ENCODE results near the gene DAAM2.

DAAM2 gene

DNA sequence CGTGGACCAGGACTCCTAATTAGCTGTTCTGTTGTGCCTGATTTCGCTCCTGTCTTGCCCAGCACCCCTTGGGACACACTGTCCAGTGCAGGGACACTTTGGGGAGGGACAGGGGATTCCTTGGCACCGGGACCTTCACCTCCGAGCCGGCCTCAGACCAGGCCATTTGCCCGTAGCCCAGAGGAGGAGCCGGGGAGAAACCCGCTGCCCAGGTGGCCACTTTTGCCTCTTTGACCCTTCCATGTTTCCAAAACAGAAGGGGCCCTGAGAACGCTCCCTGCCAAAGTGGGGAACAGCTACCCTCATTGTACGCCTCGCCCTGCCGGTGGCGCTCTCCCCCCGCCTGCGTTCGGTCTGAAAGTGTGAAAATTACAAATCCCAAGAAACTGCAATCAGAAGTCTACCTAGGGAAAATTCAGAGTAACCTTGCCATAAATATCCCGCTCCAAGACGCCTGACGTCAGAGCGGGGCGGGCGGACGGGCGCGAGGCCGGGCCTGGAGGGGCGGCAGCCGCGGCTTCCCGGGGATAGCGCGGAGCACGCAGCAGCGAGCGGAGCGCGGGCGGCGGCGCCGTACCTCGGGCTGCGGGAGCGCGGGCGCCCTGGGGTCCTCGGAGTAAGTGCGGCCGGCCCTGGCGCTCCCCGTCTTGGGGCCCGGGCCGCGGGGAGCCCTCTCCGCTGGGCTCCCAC, at the start of gene DAAM2:
DAAM2 (plus strand) TSS at position 527 of the 690 bp plus-strand sequence. CDS start 63,927 bp downstream, outside the sequence.
- DNase-seq (ENCODE audit: low read depth), result no peak

DNA sequence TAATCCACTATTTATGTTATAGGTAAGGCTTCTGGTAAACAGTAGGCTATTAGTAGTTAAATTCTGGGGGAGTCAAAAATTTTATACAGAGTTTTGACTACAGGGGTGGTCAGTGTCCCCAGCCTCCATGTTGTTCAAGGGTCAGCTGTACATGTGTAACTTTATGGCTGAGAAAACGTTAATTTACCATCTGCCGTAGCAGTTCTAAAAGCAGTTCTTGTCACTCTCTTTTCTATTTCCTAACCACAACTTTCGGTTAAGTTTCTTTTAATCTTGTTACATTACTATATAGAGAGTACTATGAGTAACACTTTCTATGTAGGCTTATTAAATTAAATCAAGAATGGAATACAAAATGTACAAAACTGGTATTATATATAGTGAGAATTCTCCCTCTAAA, 45.4 kb upstream of the DAAM2 start:
- DNase-seq (ENCODE audit: low read depth), result no peak

DNA sequence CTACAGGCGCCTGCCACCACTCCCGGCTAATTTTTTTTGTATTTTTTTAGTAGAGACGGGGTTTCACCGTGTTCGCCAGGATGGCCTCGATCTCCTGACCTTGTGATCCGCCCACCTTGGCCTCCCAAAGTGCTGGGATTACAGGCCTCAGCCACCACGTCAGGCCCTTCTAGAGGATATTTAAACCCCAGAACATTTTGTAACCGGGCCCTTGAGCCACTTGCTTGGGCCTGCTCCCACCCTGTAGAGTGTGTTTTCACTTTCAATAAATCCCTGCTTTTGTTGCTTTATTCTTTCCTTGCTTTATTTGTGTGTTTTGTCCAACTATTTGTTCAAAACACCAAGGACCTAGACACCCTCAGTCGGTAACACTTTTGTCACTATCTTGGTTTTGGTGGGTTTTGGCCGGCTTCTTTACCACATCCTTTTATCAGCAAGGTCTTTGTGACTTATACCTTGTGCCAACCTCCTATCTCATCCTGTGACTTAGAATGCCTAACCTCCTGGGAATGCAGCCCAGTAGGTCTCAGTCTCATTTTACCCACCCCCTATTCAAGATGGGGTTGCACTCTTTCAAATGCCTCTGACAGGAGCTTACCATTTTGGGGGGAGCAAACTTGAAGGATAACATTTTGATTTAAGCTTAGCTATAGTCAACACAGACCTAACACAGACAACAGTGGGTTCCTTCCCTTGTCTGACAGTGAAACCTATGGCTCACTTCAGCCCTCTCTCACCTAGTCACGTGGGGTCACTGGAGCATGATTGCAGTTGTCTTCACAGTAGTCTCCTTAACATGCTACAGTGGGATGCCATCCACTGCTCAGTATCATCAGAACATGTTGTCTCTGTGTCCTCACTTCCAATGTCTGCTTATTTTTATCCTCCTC, 39.1 kb upstream of the DAAM2 start:
- DNase-seq (ENCODE audit: low read depth), result no peak

DNA sequence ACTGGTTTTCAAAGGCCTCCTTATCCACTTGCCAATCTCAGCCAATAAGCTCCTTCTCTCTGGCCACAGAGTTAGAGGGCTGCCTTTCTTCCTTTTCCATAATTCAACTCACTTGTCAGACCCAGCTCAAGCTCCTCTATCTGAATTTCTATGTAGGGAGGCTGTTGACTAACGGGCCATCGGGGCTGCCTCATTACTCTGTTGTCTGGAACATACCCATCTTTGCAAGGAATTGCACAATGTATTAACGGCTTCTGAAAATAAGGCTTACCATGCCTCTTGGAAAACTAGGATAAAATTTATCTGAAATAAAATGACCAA, 38.5 kb upstream of the DAAM2 start:
- no peak for DNase-seq (ENCODE audit: low read depth)

DNA sequence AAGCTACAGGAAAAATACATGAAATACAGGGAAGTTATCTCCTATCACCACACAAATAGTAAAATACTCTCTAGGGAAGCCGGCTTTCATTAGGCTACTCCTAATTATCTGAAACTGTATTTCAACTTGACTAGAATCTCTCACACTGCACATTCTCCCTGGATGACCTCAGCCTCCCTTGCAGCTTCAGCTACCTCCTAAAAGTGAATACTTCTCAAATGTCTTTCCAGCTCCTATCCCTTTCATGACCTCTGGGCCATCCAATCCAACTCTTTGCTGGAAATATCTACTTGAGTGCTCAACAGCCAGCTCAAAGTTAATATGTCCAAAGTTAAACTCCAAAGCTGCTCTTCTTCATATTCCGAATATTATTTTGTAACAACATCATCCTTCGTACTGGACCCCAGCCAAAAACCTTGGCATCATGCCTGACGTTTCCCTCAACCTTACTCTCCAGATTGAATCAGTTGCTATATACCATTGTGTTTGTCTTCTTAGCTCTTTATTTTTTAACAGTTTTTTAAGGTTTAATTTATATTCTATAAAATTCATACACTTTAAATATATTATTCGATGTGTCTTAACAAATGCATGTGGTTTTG, 37.6 kb upstream of the DAAM2 start:
- DNase-seq (ENCODE audit: low read depth), result no peak

DNA sequence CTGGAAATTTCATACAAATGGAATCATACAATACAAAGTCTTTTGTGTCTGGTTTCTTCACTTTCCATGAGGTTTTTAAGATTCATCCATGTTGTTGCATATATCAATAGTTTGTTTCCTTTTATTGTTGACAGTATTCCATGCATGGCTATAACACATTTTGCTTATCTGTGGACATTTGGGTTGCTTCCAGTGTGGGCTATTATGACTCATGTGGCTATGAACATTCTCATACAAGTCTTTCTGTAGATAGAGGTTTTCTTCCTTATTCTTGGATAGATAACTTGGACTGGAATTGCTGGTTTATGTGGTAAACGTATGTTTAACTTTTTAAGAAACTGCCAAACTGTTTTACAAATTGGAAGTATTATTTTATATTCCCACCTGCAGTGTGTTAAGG, 36.9 kb upstream of the DAAM2 start:
- DNase-seq (ENCODE audit: low read depth), result no peak

DNA sequence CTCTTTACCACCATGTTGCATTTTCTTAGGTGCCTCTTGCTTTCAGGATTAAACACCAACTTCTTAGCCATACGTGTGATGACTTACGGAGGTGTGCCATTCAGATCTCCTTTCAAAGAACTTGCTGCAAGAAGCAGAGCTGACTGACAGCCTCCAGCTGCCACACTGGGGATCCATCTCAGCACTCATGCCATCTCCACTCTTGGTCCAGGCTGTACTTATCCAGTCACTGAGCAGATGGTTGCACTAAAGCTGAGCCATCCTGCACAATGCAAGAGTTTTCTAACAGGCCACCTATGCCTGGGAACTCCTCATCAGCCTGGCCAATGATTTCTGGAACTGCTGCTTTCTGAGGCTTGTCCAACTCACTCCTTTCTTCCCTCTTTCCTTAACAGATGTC, 35.6 kb upstream of the DAAM2 start:
- DNase-seq (ENCODE audit: low read depth), result no peak

DNA sequence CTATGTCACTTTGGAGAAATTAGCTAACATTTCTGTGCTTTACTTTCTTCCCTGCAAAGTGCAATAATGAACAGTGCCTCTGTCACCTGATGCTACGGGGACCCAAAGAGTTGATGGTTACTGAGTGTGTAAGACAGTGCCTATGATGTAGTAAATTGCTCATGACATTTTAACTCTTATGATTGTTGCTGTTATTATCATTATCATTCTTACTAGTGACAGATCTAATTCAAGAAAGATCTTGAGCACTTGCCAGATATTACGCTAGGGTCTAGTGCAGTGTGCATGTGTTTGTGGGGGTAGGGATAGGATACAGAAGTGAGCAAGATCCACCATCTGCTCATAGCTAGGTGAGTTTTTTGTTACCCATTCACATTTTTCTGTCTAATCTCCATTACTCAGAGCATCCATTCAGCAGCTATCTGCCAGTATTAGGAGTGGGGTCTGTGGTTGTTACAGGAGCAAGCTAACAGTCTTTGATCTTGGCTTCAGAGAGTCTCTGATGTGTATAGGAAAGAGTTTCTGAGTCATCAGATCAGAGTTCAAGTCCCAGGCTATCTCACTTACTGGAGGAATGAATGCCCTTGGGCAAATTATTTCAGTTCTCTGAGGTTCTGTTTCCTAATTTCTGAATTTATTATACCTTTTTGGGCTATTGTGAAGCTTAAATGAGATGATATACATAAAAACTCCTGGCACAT, 33.1 kb upstream of the DAAM2 start:
- no peak for DNase-seq (ENCODE audit: low read depth)

DNA sequence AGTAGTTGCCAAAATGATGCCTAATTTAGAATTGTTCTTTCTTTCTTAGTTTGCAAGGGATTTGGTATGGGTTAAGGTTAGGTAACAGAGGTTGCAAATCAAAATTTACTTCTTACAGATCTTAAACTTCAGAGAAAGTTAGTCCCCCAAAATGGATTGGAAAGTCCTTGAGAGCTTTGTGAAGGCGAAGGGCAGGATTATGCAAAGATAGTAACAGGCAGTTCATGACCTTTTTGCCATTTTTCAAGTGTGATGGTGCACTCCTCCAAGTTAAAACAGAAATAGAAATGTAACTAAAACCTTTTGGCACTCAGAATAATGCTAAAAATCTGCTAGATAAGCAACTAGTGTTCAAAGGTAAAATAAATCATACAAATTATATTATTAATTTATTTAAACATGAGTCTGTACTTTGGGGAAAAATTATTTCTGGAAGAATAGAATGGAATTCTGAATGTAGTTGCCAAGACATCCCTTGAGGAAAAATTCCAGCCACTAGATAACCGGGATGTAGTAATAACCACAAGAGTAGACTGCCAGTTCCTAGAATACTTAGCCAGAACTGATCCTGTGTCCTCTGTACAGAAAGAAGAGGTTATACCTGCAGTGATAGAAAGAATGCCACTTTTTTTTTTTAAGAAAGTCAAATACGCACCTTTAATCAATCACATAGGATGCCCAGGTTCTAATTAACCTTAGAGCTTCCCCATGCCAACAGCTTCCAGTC, 31.8 kb upstream of the DAAM2 start:
- no peak for DNase-seq (ENCODE audit: low read depth)

DNA sequence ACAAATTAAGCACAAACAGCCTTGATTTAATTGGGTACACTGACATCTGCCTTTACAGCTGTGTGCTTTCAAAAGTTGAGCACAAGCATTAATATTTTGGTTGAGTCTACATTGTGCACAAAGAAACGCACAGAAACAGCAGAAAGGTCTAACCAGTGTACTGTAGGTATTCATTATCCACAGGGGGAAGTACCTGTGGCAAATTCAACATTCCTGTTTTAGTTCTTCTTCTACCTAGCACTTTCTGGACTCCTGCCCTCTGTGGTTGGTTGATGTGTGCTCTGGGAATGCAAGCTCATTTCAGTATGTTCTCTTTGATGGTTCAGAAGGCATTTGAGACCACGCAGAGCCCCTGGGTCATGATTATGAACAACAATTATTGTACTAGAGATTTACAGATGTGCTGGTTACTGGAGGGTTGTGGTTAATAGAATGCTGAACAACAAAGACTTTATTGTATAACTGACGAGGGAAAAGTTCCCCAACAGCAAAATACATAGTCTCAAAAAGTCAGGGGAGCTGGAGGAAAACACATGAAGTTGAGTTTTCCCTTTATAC, 26.6 kb upstream of the DAAM2 start:
- no peak for DNase-seq (ENCODE audit: low read depth)

DNA sequence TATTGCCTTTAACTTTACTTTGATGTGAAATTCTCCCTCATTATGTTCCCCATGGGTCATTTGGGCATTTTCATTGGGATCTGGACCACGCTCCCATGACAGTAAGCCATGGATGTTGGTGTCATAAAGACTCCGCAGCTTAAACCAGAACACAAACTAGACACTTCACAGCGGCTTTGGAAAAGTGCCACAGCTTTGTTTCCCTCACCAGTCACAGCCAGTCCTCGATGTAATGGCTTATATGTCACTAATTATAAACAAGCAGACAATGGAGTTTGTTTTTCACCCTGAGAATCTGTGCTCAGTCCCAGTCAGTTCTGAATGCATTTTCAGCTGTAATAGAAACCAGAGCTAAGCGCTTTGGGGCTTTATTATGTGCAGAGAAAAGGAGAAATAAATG, 23.2 kb upstream of the DAAM2 start:
- no peak for DNase-seq (ENCODE audit: low read depth)

DNA sequence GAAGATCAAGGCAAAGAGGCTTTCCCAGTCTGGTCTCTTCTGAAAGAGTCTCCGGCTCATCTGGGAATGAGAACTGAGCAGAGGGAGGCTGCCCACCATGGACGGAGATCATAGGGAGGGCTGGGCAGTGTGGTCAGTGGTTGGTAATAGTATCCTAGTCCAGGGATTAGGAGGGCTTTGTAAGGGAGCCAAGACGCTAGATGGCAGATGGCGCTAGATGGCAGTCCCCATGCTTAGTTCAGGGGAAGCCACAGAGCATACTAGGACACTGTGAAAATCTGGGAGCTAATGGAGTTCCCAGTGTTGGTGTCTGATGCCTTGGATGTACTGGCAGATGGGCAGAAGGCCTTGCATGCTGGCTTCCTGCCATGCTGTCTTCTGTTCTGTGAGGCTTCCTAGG, 21.7 kb upstream of the DAAM2 start:
- DNase-seq (ENCODE audit: low read depth), result no peak

DNA sequence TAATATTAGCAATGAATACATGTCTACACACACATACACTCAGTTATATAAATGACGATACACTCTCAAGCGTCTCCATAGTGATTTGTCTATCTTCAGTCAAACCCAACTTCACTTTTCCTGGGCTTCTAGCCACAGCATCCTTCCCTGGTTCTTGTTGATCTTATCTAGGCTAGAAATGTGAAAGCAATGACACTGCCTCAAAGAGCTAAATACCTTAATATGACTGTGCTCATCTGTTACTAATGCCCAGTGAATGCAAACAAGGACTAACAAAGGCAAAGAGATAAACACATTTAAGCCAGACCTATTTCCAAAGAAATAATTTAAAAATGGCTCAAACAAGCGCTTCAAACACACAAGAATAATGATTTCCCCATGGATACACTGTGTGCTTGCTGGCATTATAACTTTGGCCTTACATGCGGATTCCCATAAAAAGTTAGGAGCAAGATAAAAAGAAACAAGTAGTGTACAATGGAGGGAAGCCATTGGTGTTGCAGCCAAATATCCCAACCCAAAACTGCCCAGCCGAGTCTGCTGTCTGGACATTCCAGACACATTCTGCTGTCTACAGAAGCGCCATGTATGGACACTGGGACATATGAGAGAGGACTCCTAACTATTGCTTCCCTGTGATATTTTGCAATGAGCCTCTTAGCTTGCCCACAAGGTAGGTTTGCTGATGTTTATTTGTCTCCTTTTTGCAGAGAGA, 19.5 kb upstream of the DAAM2 start:
- DNase-seq (ENCODE audit: low read depth), result no peak

DNA sequence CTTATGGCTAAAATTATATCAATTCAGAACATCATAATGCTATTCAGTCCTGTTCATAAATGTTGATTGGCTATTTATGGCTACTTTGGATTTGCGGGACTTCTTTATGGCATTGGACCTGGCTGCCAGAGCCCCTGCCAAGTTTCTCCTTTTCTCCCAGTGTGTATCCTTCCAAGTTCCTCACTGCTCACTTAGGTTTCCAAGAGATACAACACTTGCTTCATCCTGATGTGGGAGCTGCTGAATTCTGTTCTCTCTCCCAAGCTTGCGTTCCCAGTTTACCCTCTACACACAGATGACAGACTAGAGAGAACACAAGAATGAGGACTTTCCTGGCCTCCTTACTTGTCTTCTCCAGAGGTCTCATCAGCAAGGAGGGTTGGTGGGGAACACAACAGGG, 18.4 kb upstream of the DAAM2 start:
- DNase-seq (ENCODE audit: low read depth), result no peak

DNA sequence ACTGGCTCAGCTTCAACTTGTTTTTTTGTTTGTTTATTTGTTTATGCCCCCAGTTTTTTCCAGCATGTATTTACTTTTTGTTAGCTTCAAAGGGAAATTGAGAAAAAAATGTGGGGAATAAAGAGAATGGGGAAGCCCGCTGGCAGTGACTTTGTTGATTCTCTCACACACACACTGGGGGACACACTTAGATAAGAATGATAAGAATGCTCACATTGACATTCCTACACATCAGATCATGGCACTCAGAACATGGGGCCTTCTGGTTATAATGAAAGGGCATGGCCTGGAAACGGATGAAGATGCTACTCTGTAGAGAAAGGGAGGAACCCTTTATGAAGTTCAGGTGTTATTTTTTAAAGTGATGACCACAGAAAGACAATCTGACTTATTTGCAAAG, 15.6 kb upstream of the DAAM2 start:
- no peak for DNase-seq (ENCODE audit: low read depth)

DNA sequence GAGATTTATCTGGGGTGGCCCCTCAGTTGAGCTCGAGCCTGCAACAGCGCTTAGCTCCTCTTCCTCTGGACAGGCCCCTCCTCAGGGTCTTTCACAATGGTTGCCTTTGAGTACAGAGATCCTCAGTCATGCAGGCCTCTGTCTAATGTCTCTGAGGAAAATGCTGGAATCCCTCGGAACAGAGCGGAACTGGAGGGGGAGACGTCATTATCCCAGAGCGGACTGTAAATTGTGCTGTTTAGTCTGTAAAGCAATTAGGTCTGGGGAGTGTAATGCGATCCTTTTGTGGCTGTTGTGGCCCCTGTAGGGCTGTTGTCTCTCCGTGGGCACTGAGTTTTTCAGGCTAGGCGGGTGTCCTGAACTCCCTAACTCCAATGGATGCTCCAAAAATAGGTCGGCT, 15.0 kb upstream of the DAAM2 start:
- DNase-seq (ENCODE audit: low read depth), result no peak

DNA sequence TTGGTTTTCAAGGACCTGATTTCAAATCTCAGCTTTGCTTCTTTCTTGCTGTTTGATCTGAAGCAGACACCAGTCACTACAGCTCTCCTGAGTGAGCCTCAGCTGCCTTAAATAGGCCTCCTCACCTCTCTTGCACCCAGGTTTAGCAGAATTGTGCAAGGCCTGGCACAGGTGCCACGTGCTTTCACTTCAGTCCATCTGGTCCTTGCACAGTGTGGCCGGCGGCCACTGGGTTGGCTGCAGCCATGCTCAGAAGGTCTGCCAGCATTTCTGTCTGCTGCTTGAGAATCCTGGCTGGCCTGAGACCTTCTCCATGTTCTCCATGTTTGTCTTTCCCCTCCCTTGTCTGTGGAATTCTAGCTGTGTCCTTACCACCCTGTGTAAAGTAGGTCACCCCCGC, 14.5 kb upstream of the DAAM2 start:
- DNase-seq (ENCODE audit: low read depth), result no peak

DNA sequence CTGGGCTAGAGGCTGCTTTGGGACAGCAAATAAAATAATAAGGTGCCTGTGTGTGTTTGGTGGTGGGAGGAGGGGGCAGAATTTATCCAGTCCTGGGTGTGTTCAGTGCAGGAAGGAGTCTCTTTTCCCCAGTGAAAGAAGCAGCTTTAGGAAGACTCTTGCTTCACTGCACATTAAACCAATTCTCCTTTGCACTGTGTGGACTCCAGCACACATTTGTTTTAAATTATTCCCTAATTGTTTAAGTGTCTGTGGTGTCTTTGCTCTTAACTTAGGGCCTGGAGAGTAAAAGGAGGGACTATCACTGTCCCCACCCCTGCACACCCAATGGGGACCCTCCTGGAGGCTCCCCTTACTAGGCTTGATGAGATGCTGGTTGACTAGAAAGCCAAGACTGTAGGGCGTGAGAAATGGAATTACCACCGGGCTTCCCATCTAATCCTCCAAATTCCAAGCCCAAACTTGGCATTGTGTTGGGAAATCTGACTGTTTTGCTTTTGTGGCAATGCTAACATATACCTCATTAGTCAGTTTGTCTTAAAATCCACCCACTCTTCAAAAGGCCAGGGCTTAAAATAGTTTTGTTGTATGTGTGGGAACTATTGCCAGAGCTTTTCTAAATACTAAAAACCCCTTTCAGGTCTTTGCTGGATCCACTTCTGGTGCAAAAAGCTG, 13.5 kb upstream of the DAAM2 start:
- DNase-seq (ENCODE audit: low read depth), result no peak

DNA sequence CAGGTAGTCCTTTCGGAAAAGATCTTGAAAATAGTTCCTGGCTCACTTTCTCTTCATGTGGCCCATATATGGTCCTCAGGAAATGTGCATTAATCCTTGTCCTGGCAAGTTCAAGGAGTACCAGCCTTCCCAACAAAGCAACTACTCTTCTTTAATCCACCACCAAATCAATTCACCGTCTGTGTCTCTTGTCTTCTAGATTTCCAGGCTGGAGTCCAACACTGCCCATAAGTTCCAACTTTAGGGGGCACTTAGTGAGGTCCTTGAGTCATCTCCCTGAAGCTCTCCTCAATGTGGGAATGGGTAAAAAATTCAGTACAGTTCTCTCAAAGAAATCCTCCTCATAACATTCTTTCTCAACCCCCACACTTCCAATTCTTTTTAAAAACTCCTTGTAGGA, 6.9 kb upstream of the DAAM2 start:
- no peak for DNase-seq (ENCODE audit: low read depth)

DNA sequence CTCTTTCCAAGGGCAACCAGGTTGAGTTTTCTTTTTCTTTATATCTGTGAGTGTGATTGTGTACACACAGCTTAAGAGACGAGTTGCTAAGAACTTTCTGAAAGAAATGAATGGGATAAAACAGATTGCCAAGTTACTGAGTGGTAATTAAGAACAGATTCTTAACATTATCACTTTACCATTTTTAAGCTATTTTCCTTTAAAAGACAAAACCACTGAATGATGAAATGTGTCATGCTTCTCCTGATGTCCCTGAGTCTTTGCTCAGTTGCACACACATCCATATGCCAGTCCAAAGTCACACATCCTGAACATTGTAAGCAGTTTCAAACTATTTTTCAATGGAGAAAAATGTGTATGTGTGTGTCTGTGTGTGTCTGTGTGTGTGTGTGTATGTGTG, 5.5 kb upstream of the DAAM2 start:
- no peak for DNase-seq (ENCODE audit: low read depth)

DNA sequence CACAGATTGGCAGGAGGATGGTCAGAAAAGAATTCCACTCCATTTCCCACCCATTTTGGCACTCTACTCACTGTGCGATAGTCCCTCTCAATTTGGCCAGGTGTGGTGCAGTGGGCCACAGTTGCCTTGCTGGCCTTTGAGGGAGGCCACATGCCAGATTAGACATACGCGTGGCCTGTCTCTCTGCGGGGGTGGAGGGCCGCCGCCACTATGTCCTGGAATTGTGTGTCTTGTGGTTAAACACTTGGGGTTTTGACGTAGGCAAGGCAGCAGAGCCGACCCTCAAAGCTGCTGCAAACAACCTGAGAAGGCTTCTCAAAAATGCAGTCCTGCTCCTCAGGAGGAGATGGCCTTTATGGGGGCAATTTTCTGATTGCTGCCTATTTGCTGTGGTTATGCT, 4.9 kb upstream of the DAAM2 start:
- no peak for DNase-seq (ENCODE audit: low read depth)
